GM19438 (cell line): ENCODE results near the gene LEO1.
A peak's percentile ranks its signal among the peaks of the same experiment; 100 is the strongest.

ENCODE experiments used
- ATAC-seq: cut with Tn5 transposase; IDR thresholded peaks from one replicate; pipeline ENCODE4 v1.9.1; 2021; ENCODE audit warnings: low read depth; ENCODE audit not compliant: unreplicated experiment

Gene LEO1

GRCh38 chr15:51971375-51972133 lies at the start of gene LEO1:
Gene LEO1 (minus strand): TSS chr15:51971778. CDS start chr15:51971745, 33 bp downstream.
- ATAC-seq: peak; percentile 87

DNA sequence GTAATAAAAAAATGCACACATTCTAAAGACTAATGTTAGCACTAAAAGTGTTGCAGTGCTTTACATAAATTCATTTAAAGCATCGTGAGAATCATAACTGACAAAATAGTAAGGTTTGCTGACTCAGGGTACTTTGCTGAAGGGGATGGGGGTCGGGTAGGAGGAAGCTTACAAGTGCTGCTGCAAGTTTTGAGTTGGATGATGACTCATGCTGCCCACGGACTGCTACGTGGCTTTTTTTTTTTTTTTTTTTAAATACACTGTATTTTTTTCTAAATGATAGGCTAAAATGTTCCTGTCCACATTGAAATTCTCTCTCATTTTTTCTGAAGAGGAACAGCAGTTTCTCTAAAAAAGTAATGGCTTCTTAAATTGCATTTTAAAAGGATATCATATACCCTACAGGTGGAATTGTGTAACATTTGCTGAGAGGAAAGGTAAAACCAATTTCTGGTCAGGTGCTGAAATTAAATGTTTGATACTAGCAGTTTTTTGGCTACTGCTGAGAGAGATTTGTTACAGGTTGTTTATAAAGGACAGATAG lies 49.6 kb upstream of the LEO1 start:
- ATAC-seq: no peak

GRCh38 chr15:52020221-52021085 lies 48.9 kb upstream of the LEO1 start:
- ATAC-seq: no peak

DNA sequence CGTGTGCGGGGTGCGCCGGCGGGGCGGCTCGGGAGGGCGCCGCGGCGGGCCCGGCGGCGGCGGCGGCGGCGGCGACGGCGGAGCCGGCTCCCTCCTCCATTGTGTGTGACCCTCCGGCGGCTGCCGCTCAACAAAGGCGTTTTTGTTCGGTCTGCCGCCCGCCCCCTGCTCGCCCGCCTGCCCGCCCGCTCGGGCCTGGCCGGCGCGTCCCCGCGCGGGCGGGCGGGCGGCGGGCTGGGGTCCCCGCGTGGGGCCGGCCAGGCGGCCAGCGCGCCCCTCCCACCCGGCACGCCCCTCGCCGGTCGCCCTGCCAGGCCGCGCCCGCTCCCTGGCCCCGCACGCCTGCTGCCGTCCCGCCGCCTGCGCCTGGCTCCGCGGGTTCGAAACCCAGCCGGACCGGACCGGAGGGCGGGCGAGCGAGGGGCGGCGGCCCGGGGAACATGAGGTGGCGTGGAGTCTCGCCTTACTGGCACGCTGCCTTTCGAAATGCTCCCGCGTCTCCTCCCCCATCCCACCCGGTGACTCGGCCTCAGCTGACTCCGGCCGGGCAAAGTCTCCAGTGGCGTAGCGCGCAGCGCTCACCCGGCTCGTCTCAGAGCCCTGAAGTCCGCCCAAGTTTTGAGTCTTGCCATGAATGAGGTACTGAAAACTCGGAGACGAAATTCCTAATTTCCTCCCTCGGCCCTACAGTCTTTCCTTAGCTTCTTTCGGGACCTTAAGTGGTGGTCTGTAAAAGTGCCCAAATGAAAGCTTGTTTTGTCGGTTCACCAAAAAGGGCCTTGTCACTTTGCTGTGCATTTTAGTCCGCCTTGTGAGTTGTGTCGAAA lies 48.0 kb upstream of the LEO1 start:
- ATAC-seq: peak; percentile 46

DNA sequence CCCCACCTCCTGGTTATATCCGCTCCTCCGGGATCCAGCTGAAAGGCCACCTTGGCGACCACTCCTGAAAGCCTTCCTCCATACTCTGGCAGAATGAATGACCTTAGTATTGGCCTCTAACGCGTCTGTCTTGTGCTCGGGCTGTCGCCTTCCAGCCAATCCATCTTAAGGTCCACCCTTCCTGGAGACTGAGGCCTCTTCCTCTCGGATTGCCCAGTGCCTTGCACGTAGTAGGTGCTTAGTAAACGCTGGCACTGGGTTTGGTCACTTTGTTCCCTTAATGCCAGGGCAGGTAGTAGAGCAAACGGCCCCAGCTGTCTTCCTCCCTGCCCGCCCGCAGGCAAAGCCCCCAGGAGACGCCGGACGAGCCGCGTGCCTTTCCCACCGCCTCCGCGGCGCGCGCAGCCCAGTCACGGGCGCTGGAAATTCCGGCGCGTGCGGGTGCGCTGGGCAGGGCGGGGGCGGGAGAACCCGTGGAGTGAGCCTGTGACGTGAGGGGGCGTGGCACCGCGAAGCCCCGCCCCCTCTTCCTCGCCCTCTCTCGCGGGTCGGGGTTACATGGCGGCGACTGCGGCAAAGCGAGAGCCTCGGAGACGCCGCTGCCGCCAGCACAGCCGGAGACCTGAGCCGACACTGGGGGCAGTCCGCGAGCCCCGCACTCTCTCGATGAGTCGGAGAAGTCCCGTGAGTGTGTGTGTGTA lies 47.3 kb upstream of the LEO1 start, which contains the start of gene MAPK6:
Gene MAPK6, plus strand, starts transcription at position 527 of the 701 bp plus-strand sequence. CDS start 27,242 bp downstream, outside the sequence.
- ATAC-seq: peak; percentile 74

- ATAC-seq: no peak
Measured at GRCh38 chr15:52018244-52018643, 46.7 kb upstream of the LEO1 start.

- no peak for ATAC-seq
Measured at GRCh38 chr15:52016316-52016715, 44.7 kb upstream of the LEO1 start.

GRCh38 chr15:52014616-52015015 lies 43.0 kb upstream of the LEO1 start:
- ATAC-seq: no peak

DNA sequence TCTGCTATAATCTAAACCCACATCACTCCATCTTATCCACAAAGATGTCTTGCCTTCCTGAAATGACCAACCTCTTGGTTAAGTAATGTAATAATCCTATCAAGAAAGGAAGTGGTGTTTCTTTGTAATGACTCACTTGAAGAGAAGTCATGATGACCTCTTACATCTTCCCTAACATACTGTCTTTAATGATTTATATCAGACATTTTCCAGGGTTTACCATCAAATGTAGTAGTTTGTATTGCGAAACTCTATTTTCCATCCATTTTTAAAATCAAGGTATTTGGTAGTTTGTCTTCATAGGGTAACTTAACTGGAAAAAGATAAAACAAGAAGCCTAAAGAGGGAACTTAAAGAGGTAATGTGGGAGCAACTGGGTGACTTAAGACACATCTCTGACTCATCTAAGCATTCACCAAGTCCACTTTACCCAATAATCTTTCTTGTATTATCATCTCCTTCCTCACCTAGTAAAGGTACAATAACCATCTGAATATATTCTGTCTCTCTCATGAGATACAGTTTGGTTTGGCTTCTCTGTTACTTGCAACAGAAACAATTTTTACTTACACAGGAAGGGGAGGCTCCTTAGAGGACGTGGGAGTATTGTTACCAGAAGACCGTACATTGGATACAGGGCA lies 41.7 kb upstream of the LEO1 start:
- no peak for ATAC-seq

GRCh38 chr15:52012210-52012609 lies 40.6 kb upstream of the LEO1 start:
- ATAC-seq: no peak

DNA sequence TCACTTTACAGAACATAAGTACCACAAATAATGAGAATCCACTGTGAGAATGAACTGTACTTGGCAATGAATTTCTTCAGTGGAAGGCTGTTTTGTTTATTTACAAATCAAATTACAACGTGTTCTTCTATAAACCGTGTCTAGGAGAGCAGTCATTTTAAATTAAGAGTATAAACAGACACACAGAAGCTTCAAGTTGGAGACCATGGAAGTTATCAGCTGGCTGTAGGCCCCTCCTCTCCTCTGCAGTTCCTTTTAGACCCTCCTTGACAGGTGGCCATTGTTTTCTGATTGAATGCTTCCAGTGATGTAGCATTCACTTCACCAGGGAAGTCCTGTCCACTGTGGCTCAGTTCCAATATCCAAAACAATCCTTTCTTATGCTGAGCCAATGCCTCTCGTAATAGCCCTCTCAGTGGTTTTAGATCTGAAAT lies 40.1 kb upstream of the LEO1 start:
- ATAC-seq: no peak

- ATAC-seq: no peak
Measured at GRCh38 chr15:52010633-52011595, 39.3 kb upstream of the LEO1 start.

DNA sequence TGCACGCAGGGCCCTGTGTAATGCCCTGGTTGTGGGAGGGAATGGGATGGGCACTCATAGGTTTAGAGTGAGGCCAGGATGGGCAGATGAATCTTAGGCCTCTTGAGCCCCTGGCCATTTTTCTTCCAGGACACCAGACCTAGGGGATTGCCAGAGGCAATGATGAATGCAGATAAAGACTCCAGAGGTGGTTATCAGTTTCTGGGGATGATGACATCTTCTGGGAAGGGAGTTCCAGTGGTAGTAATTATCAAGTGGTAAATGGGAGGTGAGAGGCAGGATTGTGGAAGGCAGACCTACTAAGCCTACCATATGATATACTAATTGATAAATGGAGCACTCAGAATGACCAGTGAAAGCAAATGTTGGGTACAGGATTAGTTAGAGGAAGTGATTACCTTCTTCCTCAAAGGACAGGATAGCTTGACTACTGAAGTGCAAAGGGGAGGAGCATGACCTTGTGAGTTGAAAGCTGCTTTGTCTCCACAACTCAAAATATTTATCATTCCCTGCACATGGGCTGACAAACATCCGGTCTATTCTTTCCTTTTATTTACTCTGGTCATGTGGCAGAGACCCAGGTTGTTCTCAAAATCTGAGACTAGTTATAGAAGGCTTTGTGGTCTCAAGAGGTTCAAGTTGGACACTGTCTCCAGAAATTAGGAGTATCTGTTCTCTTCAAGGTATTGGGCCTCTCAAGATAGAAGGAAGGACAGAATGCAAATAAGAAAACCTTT lies 37.3 kb upstream of the LEO1 start:
- ATAC-seq: no peak

DNA sequence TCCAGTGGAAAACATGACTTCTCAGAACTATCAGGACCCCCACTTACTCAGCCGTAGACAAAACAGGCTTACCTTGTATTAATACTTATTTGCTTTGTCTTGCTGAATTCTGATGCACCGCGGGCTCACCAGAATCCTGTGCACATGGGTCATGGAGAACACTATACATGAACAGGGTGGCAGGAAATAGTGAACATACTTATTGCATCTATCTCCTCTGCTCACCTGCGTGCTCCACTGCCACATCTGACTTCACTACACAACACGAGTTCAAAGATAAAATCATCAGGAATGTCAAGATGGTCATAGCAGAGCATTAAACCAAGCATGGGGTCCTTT lies 36.8 kb upstream of the LEO1 start:
- no peak for ATAC-seq

- ATAC-seq: peak; percentile 38
Measured at GRCh38 chr15:52006702-52007340, 35.2 kb upstream of the LEO1 start.

GRCh38 chr15:52005748-52006701 lies 34.4 kb upstream of the LEO1 start:
- peak; percentile 42 for ATAC-seq
